Urinary bladder (tissue), 4 donors: ENCODE results near the gene ARL8A. TPM values are rescaled to one million over a fixed set of nuclear protein-coding genes. Genes with fewer than 3 reads are reported as not detected.

Source experiments
- DNase-seq: peaks from one replicate; pipeline ENCODE4 v3.0.0-alpha.2; 2015; ENCODE audit errors: extremely low spot score
- H3K27ac ChIP-seq: one replicate; pipeline ENCODE4 v1.5.1; 2013; ENCODE audit warnings: low read depth, mild to moderate bottlenecking, moderate library complexity
- H3K36me3 ChIP-seq: one replicate; pipeline ENCODE4 v1.6.1; 2013; ENCODE audit warnings: mild to moderate bottlenecking, moderate library complexity; ENCODE audit not compliant: insufficient read depth
- H3K4me1 ChIP-seq: one replicate; pipeline ENCODE4 v1.6.1; 2013; ENCODE audit warnings: mild to moderate bottlenecking, moderate library complexity; ENCODE audit not compliant: insufficient read depth
- H3K4me3 ChIP-seq: one replicate; pipeline ENCODE4 v1.5.1; 2013; ENCODE audit warnings: low read depth, low read length
- WGBS: extraction: QIAGEN DNeasy Blood & Tissue Kit; methylation state at CpG from one replicate; pipeline ENCODE4 v1.1.7; 2013; 5-methylcytosine and 5-hydroxymethylcytosine counted together
- polyA plus RNA-seq: library from polyadenylated mRNA; stranded (reverse); fragments of 200-250 nt; gene quantifications from one replicate; pipeline ENCODE4 v1.2.3, GENCODE V29; 2013
- small RNA-seq: library from RNA; depleted of rRNA; stranded (forward); fragments of <200 nt; gene quantifications from one replicate; pipeline ENCODE3, GENCODE V24; 2014
- total RNA-seq: library from RNA; depleted of rRNA; stranded (reverse); fragments of >200 nt; gene quantifications from one replicate; pipeline ENCODE4 v1.2.3, GENCODE V29; 2014
- donor health status: healthy with polysubstance abuse.
- donor health status: healthy.

The ARL8A gene
- total and polyA plus RNA-seq, 2 donors, result 19.2 to 39.8 TPM

- Histone ChIP-seq H3K27ac (no peak overlapping the region), H3K4me1 (no peaks in the 10 kb centered on the region), H3K4me3 (no peak overlapping the region), H3K36me3 (no peaks in the 10 kb centered on the region)
- 82% methylated on average over 3 of the region's 3 CpGs for WGBS
- no peak for DNase-seq
Measured at GRCh38 chr1:202088206-202088605, 56.3 kb downstream of the ARL8A start.

GRCh38 chr1:202086579-202087350, 57.8 kb downstream of the ARL8A start:
- no peak overlapping the region for H3K27ac ChIP-seq
- no peaks in the 10 kb centered on the region for H3K36me3 ChIP-seq
- WGBS, result 69% methylated on average over 7 of the region's 7 CpGs
- H3K4me1 ChIP-seq, result no peaks in the 10 kb centered on the region
- DNase-seq, result no peak
- no peak overlapping the region for H3K4me3 ChIP-seq

GRCh38 chr1:202085682-202086373, 58.7 kb downstream of the ARL8A start:
- Histone ChIP-seq H3K27ac (no peak overlapping the region), H3K4me1 (no peaks in the 10 kb centered on the region), H3K36me3 (no peaks in the 10 kb centered on the region), H3K4me3 (no peak overlapping the region)
- DNase-seq, result no peak
- WGBS, result 52% methylated on average over 7 of the region's 7 CpGs

GRCh38 chr1:202084791-202085681, 59.5 kb downstream of the ARL8A start:
- peak; percentile 51 for DNase-seq
- H3K36me3 ChIP-seq, result no peaks in the 10 kb centered on the region
- H3K4me1 ChIP-seq, result no peaks in the 10 kb centered on the region
- no peak overlapping the region for H3K4me3 ChIP-seq
- H3K27ac ChIP-seq, result no peak overlapping the region
- WGBS, result 64% methylated on average over 16 of the region's 16 CpGs

Small RNA genes lying within 50 kb of the gene (small RNA-seq; reads per million reads assigned to genes)
- not detected for gene CRIP1P3

Other genes starting within 250 kb of the ARL8A start
- gene LMOD1, start 198.2 kb downstream of the ARL8A start, total RNA-seq, result 71.7 TPM
- gene LMOD1, start 198.2 kb downstream of the ARL8A start, polyA plus RNA-seq, result 731 TPM
- gene TIMM17A, start 189.2 kb downstream of the ARL8A start, total RNA-seq, result 27.2 TPM
- 42.0 TPM for gene TIMM17A, start 189.2 kb downstream of the ARL8A start, polyA plus RNA-seq
- gene RNPEP, start 162.1 kb downstream of the ARL8A start, total RNA-seq, result 24.0 TPM
- 31.6 TPM for gene RNPEP, start 162.1 kb downstream of the ARL8A start, polyA plus RNA-seq
- gene ELF3, start 134.2 kb downstream of the ARL8A start, total RNA-seq, result 123 TPM
- gene ELF3, start 134.2 kb downstream of the ARL8A start, polyA plus RNA-seq, result 120 TPM
- 0.05 TPM for gene GPR37L1, start 21.8 kb downstream of the ARL8A start, total RNA-seq
- 0.10 TPM for gene GPR37L1, start 21.8 kb downstream of the ARL8A start, polyA plus RNA-seq
- 1.2 TPM for gene PTPN7, start 15.9 kb upstream of the ARL8A start, total RNA-seq
- 1.2 TPM for gene PTPN7, start 15.9 kb upstream of the ARL8A start, polyA plus RNA-seq
- 0.37 TPM for gene LGR6, start 49.1 kb upstream of the ARL8A start, total RNA-seq
- 3.8 TPM for gene LGR6, start 49.1 kb upstream of the ARL8A start, polyA plus RNA-seq
- 23.7 TPM for gene UBE2T, start 197.2 kb upstream of the ARL8A start, total RNA-seq
- gene UBE2T, start 197.2 kb upstream of the ARL8A start, polyA plus RNA-seq, result 7.4 TPM
- 352 TPM for gene PPP1R12B, start 204.0 kb upstream of the ARL8A start, total RNA-seq
- gene PPP1R12B, start 204.0 kb upstream of the ARL8A start, polyA plus RNA-seq, result 293 TPM